Mammary epithelial cell (primary cell): Measurements from ENCODE around the gene CCL25.

Experiments used
- EZH2 ChIP-seq: IDR thresholded peaks from 2 replicates; pipeline ENCODE4 v1.6.1; 2012; ENCODE audit warnings: low read length, inconsistent platforms, borderline replicate concordance
- TF ChIP-seq, protein P1 (sequence below), 2 donors: IDR thresholded peaks in 1 of 2; conservative IDR thresholded peaks in 1 of 2; 2 replicates each; pipeline ENCODE4 v1.5.1; 2011 to 2012; ENCODE audit warnings: inconsistent platforms in 2 of 2, low read length in 2 of 2, mild to moderate bottlenecking in 2 of 2, control low read depth in 1 of 2, low read depth in 1 of 2; ENCODE audit not compliant: insufficient read depth in 1 of 2; ENCODE audit errors: extremely low read depth in 1 of 2

DNA sequence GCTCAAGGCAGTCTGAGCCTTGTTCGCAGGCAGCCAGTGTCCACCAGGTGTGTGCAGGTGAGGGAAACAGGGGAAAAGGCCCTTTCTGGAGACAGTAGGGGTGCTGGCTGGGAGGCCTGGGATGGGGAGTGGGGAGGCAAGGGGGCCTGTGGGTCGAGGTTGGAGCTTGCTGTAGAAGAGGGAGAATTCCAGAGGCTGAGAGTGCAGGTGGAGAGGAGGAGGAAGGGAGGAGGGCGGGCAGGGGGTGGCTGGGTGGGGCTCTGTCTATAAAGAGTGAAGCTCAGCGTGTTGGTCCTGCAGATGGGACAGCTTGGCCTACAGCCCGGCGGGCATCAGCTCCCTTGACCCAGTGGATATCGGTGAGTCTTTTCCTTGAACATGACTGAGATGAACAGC lies at the start of gene CCL25:
- TF ChIP-seq, protein P1, sequence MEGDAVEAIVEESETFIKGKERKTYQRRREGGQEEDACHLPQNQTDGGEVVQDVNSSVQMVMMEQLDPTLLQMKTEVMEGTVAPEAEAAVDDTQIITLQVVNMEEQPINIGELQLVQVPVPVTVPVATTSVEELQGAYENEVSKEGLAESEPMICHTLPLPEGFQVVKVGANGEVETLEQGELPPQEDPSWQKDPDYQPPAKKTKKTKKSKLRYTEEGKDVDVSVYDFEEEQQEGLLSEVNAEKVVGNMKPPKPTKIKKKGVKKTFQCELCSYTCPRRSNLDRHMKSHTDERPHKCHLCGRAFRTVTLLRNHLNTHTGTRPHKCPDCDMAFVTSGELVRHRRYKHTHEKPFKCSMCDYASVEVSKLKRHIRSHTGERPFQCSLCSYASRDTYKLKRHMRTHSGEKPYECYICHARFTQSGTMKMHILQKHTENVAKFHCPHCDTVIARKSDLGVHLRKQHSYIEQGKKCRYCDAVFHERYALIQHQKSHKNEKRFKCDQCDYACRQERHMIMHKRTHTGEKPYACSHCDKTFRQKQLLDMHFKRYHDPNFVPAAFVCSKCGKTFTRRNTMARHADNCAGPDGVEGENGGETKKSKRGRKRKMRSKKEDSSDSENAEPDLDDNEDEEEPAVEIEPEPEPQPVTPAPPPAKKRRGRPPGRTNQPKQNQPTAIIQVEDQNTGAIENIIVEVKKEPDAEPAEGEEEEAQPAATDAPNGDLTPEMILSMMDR (conservative IDR thresholded peaks at IDR 0.05 in 1 of 2, IDR thresholded peaks at IDR 0.05 in 1 of 2; ENCODE audit: extremely low read depth in 1 of 2, insufficient read depth in 1 of 2, low read depth in 1 of 2, low read length in 2 of 2) = no peak
- no peak for TF ChIP-seq EZH2
